ENCODE measurements around the gene BCAR1.

Gene BCAR1

GRCh38 chr16:75198135-75198600, 53.3 kb downstream of the BCAR1 start:
- DNase-seq = no peak

DNA sequence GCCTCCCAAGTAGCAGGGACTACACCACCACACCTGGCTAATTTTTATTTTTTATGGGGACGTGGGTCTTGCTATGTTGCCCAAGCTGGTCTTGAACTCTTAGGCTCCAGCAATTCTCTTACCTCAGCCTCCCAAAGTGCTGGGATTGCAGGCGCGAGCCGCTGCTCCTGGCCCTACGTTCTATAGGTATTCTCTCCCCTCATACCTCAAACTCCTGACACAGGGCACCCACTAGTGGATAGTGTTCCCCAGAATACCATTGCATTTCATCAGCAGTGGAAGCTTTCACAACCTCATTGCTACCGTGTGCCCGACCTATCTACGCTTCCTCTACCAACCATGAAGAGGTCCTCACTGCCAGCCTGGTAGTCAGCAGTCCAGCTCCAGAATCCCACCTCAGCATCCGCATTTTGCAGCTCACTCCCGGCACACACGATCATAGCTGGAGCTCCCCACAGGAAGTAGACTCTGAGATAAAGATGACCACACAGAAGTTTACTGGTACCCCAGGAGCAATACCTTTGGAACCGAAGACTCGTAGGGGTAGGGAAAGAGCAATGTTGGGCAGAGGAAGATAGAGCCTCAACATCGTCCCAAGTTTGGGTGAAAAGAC, 53.8 kb downstream of the BCAR1 start:
- DNase-seq = no peak

DNA sequence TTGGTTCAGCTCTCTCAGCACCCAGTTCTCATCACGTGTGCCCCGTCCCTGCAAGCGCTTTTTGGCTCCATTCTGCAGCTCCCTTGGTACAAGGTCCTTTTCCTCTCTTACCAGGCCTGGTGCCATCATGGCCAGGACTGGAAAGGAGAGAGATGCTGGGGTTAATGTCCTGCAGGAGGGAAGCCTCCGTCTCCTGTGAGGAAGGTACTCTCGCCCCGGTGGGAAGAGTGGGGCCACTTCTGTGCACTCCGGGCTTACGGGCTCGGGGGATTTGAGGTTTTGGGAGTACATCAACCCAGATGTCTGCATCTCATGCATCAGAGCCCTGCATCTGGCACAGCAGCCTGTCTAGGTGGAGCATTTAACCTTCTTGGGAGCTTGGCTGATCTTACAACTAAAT, 54.6 kb downstream of the BCAR1 start:
- DNase-seq = no peak

- no peak for DNase-seq
These were observed 55.3 kb downstream of the BCAR1 start for GRCh38 chr16:75195811-75196790.

DNA sequence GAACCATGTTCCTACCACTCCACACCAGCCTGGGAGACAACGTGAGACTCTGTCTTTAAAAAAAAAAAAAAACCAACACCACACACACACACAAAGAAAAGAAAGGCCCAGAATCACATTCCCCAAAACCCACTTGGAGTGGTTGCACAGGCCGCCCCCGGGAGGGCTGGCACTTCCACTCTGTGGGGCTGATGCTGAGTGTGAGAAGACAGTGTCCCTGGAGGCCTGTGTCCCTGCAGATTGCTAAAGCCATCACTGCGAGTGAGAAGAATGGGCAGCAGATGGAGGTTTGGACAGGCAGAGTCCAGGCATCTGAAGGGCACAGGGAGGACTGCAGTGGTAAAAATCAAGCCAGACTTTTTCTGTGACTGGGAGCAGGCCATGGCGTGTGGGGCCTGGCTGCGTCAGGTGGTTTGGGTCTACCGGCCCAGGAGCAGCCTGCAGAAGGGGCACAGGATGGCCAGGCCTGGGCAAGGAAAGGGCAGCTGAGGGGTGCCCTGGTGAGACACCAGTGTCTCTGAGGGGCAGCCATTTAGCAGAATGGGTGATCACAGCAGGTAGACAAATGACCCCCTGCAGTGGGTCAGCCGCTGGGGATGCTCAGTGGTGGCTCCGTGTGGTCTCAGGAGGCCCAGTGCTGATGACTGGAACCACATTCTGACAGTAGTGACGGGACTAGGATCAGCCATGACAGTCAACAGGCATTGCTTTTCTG, 57.5 kb downstream of the BCAR1 start:
- no peak for DNase-seq

- no peak for DNase-seq
These were observed 58.2 kb downstream of the BCAR1 start for GRCh38 chr16:75193265-75193650.

DNA sequence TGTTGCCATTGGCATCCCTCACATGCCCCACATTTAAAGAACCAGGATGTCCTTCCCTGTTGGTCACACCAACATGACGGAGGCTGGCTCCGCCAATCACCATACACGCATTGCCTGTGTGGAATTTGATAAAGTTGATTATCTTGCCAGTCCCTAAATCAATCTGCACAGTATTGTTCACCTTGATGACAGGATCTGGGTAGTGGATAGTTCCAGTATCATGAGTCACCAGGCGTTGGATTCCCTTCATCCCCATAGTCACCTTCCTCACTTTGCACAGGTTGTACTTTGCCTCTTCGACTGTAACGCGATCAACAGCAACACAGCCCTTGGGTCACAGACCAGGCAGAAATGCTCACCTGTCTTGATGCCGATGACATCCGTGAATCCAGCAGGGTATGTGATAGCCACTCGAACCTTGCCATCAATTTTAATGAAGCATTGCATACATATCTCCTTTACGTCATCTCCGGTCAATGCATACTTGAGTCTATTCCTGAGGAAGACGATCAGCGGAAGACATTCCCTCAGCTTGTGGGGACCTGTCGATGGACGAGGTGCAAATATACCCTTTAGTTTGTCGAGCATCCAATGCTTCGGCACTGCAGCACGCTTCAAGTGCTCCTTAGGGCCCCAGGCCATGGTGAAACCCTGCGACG, 58.7 kb downstream of the BCAR1 start:
- no peak for DNase-seq

DNA sequence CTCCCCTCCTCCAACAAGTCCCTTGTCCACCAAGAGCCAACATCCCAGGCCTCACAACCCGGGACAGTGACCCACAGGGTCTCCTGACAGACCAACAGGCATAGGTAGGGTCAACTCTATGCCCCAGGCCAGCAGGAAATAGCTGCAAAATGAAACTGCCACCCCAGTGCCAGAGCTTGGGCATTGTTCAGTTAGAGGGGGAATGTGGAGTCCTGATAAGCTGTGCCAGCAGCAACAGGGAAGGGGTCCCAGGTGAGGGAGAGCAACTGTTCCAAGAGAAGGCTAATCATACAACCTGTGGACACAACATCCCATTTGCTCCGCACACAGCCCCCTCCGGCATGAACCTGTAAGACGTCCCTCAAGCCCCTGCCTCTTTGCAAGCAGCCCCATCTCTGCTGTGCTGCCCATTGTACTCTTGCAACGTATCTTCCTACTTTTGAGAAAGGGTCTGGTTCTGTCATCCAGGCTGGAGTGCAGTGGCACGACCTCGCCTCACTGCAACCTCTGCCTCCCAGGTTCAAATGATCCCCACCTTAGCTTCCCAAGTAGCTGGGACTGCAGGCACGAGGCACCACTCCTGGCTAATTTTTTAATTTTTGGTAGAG, 61.7 kb downstream of the BCAR1 start:
- no peak for DNase-seq

- no peak for DNase-seq
These were observed 62.5 kb downstream of the BCAR1 start for GRCh38 chr16:75188832-75189477.

DNA sequence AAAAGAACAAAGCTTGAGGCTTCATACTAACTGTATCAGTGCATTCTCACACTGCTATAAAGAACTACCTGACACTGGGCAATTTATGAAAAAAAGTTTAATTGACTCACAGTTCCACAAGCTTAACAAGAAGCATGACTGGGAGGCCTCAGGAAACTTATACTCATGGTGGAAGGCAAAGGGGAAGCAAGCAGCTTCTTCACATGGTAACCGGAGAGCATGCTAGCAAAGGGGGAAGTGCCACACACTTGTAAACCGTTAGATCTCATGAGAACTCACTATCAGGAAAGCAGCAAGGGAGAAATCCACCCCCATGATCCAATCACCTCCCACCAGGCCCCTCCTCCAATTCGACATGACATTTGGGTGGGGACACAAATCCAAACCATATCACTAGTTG, 69.8 kb downstream of the BCAR1 start:
- peak; percentile 88 to 90 for DNase-seq

DNA sequence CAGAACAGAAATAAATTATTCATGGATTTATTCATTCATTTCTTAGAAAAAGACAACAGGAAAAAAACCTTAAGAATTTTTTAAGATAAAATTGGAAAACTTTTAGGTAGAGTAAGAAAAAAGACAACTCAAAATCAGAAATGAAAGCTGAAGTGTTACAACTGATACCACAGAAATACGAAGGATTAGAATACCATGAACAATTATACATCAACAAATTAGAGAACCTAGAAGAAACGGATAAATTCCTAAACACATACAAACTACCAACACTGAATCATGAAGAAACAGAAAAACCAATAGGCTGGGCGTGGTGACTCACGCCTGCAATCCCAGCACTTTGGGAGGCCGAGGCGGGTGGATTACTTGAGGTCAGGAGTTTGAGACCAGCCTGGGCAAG, 72.2 kb downstream of the BCAR1 start:
- DNase-seq = no peak

Measured in Kasumi-1 (cell line).